Ascending aorta (tissue), 2 donors: ENCODE measurements around the gene OR6C3. TPM values are rescaled to one million over a fixed set of nuclear protein-coding genes. Genes with fewer than 3 reads are reported as not detected.
"Not testable (repeated sequence)": the region's sequence is repeated elsewhere in the genome, so short reads cannot be mapped to it uniquely, and the experiment has no call there.

Experiments
- DNase-seq, 2 donors: peaks; one replicate each; pipeline ENCODE4 v3.0.0-alpha.2; 2019; ENCODE audit warnings: low spot score in 2 of 2
- H3K27ac ChIP-seq, 2 donors: fragments of 200-600 bp; sonication (generic); one replicate each; pipeline ENCODE4 v1.5.1; 2016 to 2017; ENCODE audit warnings: mild to moderate bottlenecking in 1 of 2
- H3K27me3 ChIP-seq: fragments of 200-600 bp; sonication (generic); one replicate; pipeline ENCODE4 v1.5.1; 2017
- H3K36me3 ChIP-seq, 2 donors: fragments of 200-600 bp; sonication (generic); one replicate each; pipeline ENCODE4 v1.5.1; 2016
- H3K4me1 ChIP-seq, 2 donors: fragments of 200-600 bp; sonication (generic); one replicate each; pipeline ENCODE4 v1.5.1; 2016 to 2017; ENCODE audit warnings: mild to moderate bottlenecking in 1 of 2
- H3K4me3 ChIP-seq, 2 donors: fragments of 200-600 bp; sonication (generic); one replicate each; pipeline ENCODE4 v1.5.1; 2016 to 2017; ENCODE audit warnings: mild to moderate bottlenecking in 1 of 2
- H3K9me3 ChIP-seq, 2 donors: fragments of 200-600 bp; sonication (generic); one replicate each; pipeline ENCODE4 v1.5.1; 2016
- CTCF ChIP-seq, 3 experiments: fragments of 200-600 bp in 2 of 3; fragments of 450-650 bp in 1 of 3; sonication (generic) in 2 of 3; IDR thresholded peaks; one replicate each; pipeline ENCODE4 v1.5.1; 2016 to 2019; ENCODE audit warnings: antibody characterized with exemption in 3 of 3, mild to moderate bottlenecking in 1 of 3, moderate library complexity in 1 of 3
- intact Hi-C: fragments of 100-400 bp; cut with DNase I; formaldehyde crosslinking; loops from one replicate; pipeline ENCODE4 v1.15.1; 2023
- total RNA-seq: library from RNA; depleted of rRNA; stranded (reverse); fragments of >200 nt; gene quantifications from one replicate; pipeline ENCODE4 v1.1.0, GENCODE V29; 2016

The OR6C3 gene
- total RNA-seq, 1 donor from 2014 or later, result not detected

- H3K4me3 ChIP-seq, result no peak overlapping the region
- no peak for DNase-seq
- H3K27me3 ChIP-seq, result no peaks in the 10 kb centered on the region
- H3K27ac ChIP-seq, result no peak overlapping the region
- no peaks in the 10 kb centered on the region for H3K4me1 ChIP-seq
- intact Hi-C loops, result no loop called here
- no peaks in the 10 kb centered on the region for H3K9me3 ChIP-seq
- no peak for TF ChIP-seq CTCF (IDR thresholded peaks at IDR 0.05)
- no peaks in the 10 kb centered on the region for H3K36me3 ChIP-seq
These were observed 5.5 kb downstream of the OR6C3 start for GRCh38 chr12:55336002-55336401.

GRCh38 chr12:55355338-55355737 lies 24.8 kb downstream of the OR6C3 start:
- H3K9me3 ChIP-seq, intact Hi-C loops, H3K4me1 ChIP-seq, H3K27ac ChIP-seq, H3K4me3 ChIP-seq, H3K36me3 ChIP-seq, H3K27me3 ChIP-seq, DNase-seq: not testable (repeated sequence)

- Histone ChIP-seq H3K4me3 (no peak within 1 kb of the TSS), H3K9me3 (no peaks in the 10 kb centered on the region), H3K27ac (no peak within 1 kb of the TSS), H3K4me1 (no peaks in the 10 kb centered on the region), H3K36me3 (no peaks in the 10 kb centered on the region), H3K27me3 (no peaks in the 10 kb centered on the region)
- DNase-seq, result no peak
- TF ChIP-seq CTCF (IDR thresholded peaks at IDR 0.05), result no peak
- intact Hi-C loops, result no loop called here
These were observed 32.1 kb downstream of the OR6C3 start, which contains the start of gene OR6C75 for GRCh38 chr12:55362675-55363074. Gene OR6C75 (plus strand): TSS chr12:55362975. CDS start chr12:55365111, 2,136 bp downstream.

GRCh38 chr12:55365086-55365485 lies 34.5 kb downstream of the OR6C3 start:
- intact Hi-C loops, result no loop called here
- DNase-seq, result no peak
- no peak overlapping the region for H3K4me3 ChIP-seq

GRCh38 chr12:55372521-55372920 lies 42.0 kb downstream of the OR6C3 start:
- Histone ChIP-seq H3K9me3 (no peaks in the 10 kb centered on the region), H3K27ac (no peak overlapping the region), H3K4me3 (no peak overlapping the region), H3K36me3 (no peaks in the 10 kb centered on the region), H3K4me1 (no peaks in the 10 kb centered on the region), H3K27me3 (no peaks in the 10 kb centered on the region)
- no peak for TF ChIP-seq CTCF (IDR thresholded peaks at IDR 0.05)
- no peak for DNase-seq
- intact Hi-C loops, result no loop called here

More at GRCh38 chr12:55365086-55365485, 34.5 kb downstream of the OR6C3 start:
- TF ChIP-seq CTCF (IDR thresholded peaks at IDR 0.05), result no peak
- H3K27me3 ChIP-seq, result no peaks in the 10 kb centered on the region
- H3K27ac ChIP-seq, result no peak overlapping the region
- H3K9me3 ChIP-seq, result no peaks in the 10 kb centered on the region
- no peaks in the 10 kb centered on the region for H3K4me1 ChIP-seq
- H3K36me3 ChIP-seq, result no peaks in the 10 kb centered on the region

Other genes starting within 250 kb of the OR6C3 start
- gene OR9K2, start 204.3 kb upstream of the OR6C3 start, total RNA-seq, result not detected
- gene OR10A7, start 109.7 kb upstream of the OR6C3 start, total RNA-seq, result not detected
- gene OR6C74, start 86.1 kb upstream of the OR6C3 start, total RNA-seq, result not detected
- not detected for gene OR6C6, start 34.2 kb upstream of the OR6C3 start, total RNA-seq
- not detected for gene OR6C1, start 16.4 kb upstream of the OR6C3 start, total RNA-seq
- gene OR6C75, start 32.2 kb downstream of the OR6C3 start, total RNA-seq, result not detected
- gene OR6C65, start 69.8 kb downstream of the OR6C3 start, total RNA-seq, result not detected
- not detected for gene OR6C76, start 95.5 kb downstream of the OR6C3 start, total RNA-seq
- not detected for gene OR6C2, start 113.3 kb downstream of the OR6C3 start, total RNA-seq
- gene OR6C70, start 139.4 kb downstream of the OR6C3 start, total RNA-seq, result not detected
- not detected for gene OR6C68, start 161.6 kb downstream of the OR6C3 start, total RNA-seq
- gene OR6C4, start 218.9 kb downstream of the OR6C3 start, total RNA-seq, result not detected
- not detected for gene OR2AP1, start 241.7 kb downstream of the OR6C3 start, total RNA-seq